Activated CD4-positive, alpha-beta T cell treated with anti-CD3 and anti-CD28 coated beads, Interleukin-10, Interleukin-2, amounts not matched to agents 100 ng/mL and 50 ng/mL, durations not matched to agents 16 hours and 8 hours (primary cell): ENCODE results near the gene CRYBA4.

Source experiments
- DNase-seq: peaks from one replicate; pipeline ENCODE4 v3.0.0-alpha.2; 2020

CRYBA4 gene

GRCh38 chr22:26665813-26666231 is 44.1 kb downstream of the CRYBA4 start:
- DNase-seq, result no peak

GRCh38 chr22:26667140-26667539 is 45.4 kb downstream of the CRYBA4 start:
- no peak for DNase-seq

GRCh38 chr22:26669060-26669481 is 47.3 kb downstream of the CRYBA4 start:
- DNase-seq, result peak; percentile 35

DNA sequence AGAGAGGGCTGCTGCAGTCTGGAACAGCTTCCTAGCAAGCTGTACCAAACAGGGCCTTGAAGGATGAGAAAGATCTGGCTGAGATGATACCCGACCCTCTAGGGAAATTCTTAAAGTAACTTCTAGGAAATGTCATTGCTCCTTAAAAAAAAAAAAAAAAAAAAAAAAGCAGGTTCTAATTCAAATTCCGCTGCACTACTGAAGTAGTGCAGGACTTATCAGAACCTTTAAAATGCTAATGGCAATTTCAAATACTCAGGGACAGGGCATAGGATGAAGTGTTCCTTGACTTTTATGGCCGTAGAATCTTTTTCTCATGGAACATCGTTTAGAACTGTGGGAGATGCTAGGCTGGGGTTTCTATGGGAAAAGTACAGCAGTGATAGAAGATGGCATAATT is 48.7 kb downstream of the CRYBA4 start:
- no peak for DNase-seq

DNA sequence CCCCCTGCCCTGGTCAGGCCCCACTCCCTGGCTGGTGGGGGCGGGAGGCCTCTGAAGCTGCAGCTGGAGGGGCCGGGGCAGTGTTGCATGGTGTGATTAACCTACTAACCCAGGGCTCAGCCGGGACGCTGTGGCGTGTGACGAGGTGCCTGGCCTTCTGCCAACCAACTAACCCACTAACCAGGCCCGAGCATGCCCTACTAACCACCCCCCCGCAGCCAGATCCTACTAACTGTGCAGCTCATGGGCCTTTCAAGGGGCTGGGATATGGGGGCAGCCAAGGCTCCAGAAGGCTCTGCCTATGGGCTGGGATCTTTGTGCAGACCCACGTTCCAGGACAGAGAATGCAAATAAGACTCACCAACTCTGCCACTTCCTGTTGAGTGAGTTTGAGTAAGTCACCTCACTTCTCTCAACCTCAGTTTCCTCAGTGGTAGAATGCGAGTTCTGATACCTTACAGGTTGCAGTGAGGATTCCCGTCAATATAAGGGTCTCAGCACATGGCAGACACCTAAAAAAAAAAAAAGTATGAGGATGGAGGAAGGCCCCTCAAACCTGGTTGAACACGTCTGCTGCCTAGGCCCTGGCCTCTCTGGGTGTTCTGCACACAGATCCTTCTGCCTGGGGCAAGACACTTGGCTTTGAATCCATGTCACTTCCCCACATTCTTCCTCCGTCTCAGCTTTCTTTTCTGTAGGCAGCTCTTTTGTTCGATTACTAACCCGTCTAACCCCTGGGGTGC is 49.7 kb downstream of the CRYBA4 start:
- peak; percentile 85 for DNase-seq

- DNase-seq, result no peak
These were observed 50.3 kb downstream of the CRYBA4 start for GRCh38 chr22:26672060-26672471.

GRCh38 chr22:26672590-26673468 is 51.1 kb downstream of the CRYBA4 start:
- DNase-seq, result peak; percentile 98

GRCh38 chr22:26673486-26673885 is 51.7 kb downstream of the CRYBA4 start:
- DNase-seq, result peak; percentile 76

DNA sequence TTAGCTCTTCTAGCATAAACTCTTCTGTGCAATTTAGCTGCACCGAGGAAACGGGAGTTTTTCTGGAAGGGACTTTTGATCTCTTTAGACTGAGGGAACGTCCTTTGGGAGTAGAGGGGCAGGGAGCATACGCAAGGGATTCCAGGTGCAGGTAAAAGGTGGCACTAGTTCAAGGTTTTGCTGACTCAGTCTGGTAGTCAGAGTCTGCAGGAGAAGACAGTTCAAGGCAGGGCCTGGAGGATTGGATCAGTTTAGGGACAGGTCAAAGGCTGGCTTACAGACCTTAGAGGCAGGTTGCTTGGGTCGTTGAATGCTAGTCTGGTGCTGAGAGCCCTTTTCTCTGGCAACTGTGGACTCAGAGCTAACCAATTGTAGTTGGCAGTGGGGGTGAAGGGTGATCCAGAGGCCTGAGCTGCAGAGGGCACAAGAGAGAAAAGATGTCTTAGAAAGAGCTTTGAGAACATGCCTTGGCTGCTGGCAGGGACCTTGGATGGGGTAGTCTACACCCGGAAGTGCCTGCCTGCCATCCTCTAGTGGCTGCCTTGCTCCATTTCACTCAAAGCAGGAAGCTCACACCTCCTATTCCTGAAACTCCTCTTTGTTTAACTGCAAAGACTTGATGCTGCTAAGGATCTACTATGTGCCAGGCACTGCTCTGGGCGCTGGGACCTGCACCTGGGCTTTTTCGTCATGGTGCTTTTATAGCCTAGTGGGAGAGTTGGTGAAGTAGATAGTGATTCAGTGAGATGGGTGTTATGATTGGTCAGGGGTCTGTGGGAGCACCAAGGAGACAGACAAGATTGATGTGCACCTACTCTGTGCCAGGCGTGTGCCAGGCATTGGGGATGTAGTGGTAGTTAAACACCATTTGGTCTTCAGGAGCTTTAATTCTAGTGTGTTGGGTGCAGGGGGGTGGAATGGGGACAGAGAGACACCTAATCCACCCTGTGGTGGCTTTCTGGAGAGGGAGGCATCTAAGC is 52.7 kb downstream of the CRYBA4 start:
- DNase-seq, result peak; percentile 55

DNA sequence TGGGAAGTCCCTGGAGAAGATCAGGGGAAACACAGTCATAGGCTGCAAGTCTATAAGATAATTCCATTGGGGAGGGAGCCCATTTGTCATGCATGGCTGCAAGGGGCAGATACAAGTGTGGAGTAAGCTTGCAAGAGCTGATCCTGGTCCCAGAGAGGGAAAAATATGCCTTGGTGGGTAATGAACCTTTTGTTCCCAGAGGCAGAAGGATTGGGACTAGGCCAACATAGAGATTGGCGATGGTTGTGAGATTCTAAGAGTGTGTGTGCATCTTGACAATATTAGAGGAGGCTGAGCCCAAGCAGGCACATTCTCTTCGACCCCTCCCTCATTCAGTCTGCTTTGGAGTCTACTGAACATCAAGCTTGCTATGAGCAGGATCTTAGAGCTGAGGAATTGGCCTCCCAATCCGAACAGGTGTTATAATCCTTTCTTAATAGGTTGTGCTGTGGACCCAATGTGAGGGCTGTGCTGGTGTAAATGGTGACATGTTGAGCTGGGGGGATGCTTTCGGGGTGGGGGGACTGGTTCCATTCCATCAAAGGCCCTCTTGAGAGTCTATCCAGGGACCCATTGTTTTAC is 54.0 kb downstream of the CRYBA4 start:
- DNase-seq, result no peak

DNA sequence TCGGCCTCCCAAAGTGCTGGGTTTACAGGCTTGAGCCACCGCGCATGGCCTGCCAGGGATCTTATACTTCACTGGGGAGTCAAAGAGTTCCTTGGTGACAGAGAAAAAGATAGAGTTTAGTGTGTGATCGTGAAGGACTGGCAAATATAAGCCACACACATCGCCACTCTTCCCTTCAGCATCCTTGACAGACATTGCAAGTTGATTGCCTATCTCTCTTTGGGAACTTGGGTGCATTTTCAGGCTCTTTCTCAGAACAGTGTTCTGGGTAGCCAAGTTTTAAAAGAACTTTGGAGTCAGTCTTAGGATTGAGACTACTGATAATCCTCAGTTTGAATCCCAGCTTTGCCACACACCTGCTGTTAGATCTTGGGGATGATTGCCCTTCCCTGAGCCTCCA is 55.5 kb downstream of the CRYBA4 start:
- DNase-seq, result no peak

DNA sequence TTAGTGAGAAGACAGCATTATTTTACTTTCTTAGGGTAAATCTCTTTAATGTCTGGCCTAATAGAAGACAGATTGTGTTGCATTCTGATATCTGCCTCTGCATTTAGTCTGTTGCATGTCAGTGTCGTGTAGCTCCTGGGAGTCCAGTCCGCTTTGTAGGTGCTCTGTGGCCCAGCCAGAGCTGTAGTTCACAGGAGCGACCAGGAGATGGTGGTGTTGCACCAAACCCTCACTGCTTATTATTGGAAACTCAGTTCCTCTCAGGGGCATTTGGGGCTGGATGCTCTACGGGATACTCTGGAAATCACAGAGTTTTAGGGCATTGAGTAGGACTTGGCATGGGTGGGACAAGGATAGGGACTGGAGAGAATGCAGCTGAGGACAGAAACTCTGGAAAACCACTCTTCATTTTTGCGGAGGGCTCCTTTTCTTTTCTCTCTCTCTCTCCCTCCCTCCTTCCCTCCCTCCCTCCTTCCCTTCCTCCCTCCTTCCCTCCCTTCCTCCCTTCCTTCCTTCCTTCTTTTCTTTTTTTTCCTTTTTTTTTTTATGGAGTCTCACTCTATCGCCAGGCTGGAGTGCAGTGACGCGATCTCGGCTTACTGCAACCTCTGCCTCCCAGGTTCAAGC is 57.4 kb downstream of the CRYBA4 start:
- peak; percentile 79 for DNase-seq
